Esophagus muscularis mucosa (tissue), 2 donors: Measurements from ENCODE around the gene EEA1.

Source experiments
- POLR2A ChIP-seq: fragments of 450-650 bp; IDR thresholded peaks from one replicate; pipeline ENCODE4 v1.6.1; 2017; ENCODE audit warnings: antibody characterized with exemption, moderate library complexity, mild to moderate bottlenecking, low read depth
- POLR2AphosphoS5 ChIP-seq, 2 donors: sonication (generic); formaldehyde crosslinking; IDR thresholded peaks; one replicate each; pipeline ENCODE4 v1.6.1; 2017; ENCODE audit warnings: antibody characterized with exemption in 2 of 2

DNA sequence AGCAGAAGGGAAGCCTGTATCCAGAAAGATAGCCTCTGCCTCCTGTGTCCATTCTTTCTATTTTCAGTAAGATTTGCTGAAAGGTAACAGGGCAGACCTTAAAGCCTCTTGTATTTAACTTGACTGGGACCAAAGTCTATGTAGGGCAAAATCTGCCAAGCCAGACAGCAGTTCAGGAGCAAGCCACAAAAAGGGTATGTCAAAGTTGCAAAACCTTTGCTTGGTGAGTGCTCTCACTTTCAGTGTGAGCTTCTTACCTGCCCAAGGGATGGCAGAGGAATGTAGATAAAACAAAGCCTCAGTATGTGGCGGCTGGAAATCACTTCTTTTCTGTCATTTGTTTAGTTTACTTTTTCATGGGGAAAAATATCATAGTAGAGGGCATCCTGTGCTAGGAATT, 163.2 kb downstream of the EEA1 start:
- no peak for TF ChIP-seq POLR2A
- no peak for TF ChIP-seq POLR2AphosphoS5 (IDR thresholded peaks at IDR 0.05)
